Mesenchymal stem cell (in vitro differentiated cells and primary cell): ENCODE measurements around the gene GGACT.

ENCODE experiments used
- DNase-seq: peaks from one replicate; pipeline ENCODE4 v3.0.0-alpha.2; 2013
- H2AFZ ChIP-seq: one replicate; pipeline ENCODE4 v1.6.1; 2013; ENCODE audit warnings: low read depth, mild to moderate bottlenecking, control low read depth, inconsistent platforms, low read length, moderate library complexity
- H2AK5ac ChIP-seq: 2 replicates; pipeline ENCODE4 v1.6.1; 2013; ENCODE audit warnings: low read length, moderate library complexity, mild to moderate bottlenecking, inconsistent platforms; ENCODE audit not compliant: severe bottlenecking
- H2BK120ac ChIP-seq: one replicate; pipeline ENCODE4 v1.6.1; 2013; ENCODE audit warnings: low read depth, mild to moderate bottlenecking, inconsistent platforms, low read length, moderate library complexity
- H2BK12ac ChIP-seq, 2 experiments: one replicate each; pipeline ENCODE4 v1.6.1; 2013; ENCODE audit warnings: inconsistent platforms in 2 of 2, low read length in 2 of 2, mild to moderate bottlenecking in 2 of 2, moderate library complexity in 2 of 2, control low read depth in 1 of 2
- H2BK15ac ChIP-seq: one replicate; pipeline ENCODE4 v1.6.1; 2013; ENCODE audit warnings: mild to moderate bottlenecking, low read depth, inconsistent platforms; ENCODE audit not compliant: poor library complexity, severe bottlenecking
- H2BK5ac ChIP-seq: 2 replicates; pipeline ENCODE4 v1.6.1; 2013; ENCODE audit warnings: low read depth, mild to moderate bottlenecking, low read length, control low read depth, inconsistent platforms; ENCODE audit not compliant: poor library complexity, severe bottlenecking
- H3K14ac ChIP-seq, 2 experiments: one replicate each; pipeline ENCODE4 v1.6.1; 2013; ENCODE audit warnings: inconsistent platforms in 2 of 2, low read length in 2 of 2, control low read depth in 1 of 2, mild to moderate bottlenecking in 1 of 2, moderate library complexity in 1 of 2
- H3K18ac ChIP-seq, 2 experiments: one replicate each; pipeline ENCODE4 v1.6.1; 2013; ENCODE audit warnings: inconsistent platforms in 2 of 2, low read length in 2 of 2, control low read depth in 1 of 2, low read depth in 1 of 2, mild to moderate bottlenecking in 1 of 2
- H3K23ac ChIP-seq, 2 experiments: one replicate each; pipeline ENCODE4 v1.6.1; 2013; ENCODE audit warnings: inconsistent platforms in 2 of 2, low read length in 2 of 2, mild to moderate bottlenecking in 2 of 2, moderate library complexity in 2 of 2, control low read depth in 1 of 2
- H3K27ac ChIP-seq: 2 replicates; pipeline ENCODE4 v1.5.1; 2013; ENCODE audit warnings: mild to moderate bottlenecking, moderate library complexity, low read length, control low read depth, inconsistent platforms; ENCODE audit not compliant: poor library complexity, severe bottlenecking
- H3K27me3 ChIP-seq, 2 experiments: 2 replicates each; pipeline versions ENCODE4 v1.6.1 to v1.7.0; 2013; ENCODE audit warnings: low read length in 2 of 2, mild to moderate bottlenecking in 2 of 2, moderate library complexity in 2 of 2, control low read depth in 1 of 2, inconsistent platforms in 1 of 2; ENCODE audit not compliant: control insufficient read depth in 1 of 2, insufficient read depth in 1 of 2
- H3K36me3 ChIP-seq, 2 experiments: 2 replicates each; pipeline versions ENCODE4 v1.6.1 to v1.7.0; 2013; ENCODE audit warnings: low read length in 2 of 2, control low read depth in 1 of 2, inconsistent platforms in 1 of 2, low read depth in 1 of 2, mild to moderate bottlenecking in 1 of 2; ENCODE audit not compliant: insufficient read depth in 2 of 2, control insufficient read depth in 1 of 2
- H3K4ac ChIP-seq, 2 experiments: one replicate each; pipeline ENCODE4 v1.6.1; 2013; ENCODE audit warnings: inconsistent platforms in 2 of 2, low read length in 2 of 2, mild to moderate bottlenecking in 2 of 2, moderate library complexity in 2 of 2, control low read depth in 1 of 2, low read depth in 1 of 2
- H3K4me1 ChIP-seq: 2 replicates; pipeline ENCODE4 v1.6.1; 2013; ENCODE audit warnings: low read depth, low read length, control low read depth; ENCODE audit not compliant: control insufficient read depth, insufficient read depth
- H3K4me2 ChIP-seq: 2 replicates; pipeline ENCODE4 v1.6.1; 2013; ENCODE audit warnings: low read length, mild to moderate bottlenecking, inconsistent platforms; ENCODE audit not compliant: poor library complexity, severe bottlenecking
- H3K4me3 ChIP-seq, 2 experiments: 2 replicates each; pipeline versions ENCODE4 v1.5.1 to v1.7.0; 2013; ENCODE audit warnings: low read length in 2 of 2, mild to moderate bottlenecking in 2 of 2, control low read depth in 1 of 2, low read depth in 1 of 2; ENCODE audit not compliant: insufficient read depth in 1 of 2
- H3K79me1 ChIP-seq: replicated peaks from 2 replicates; pipeline ENCODE4 v1.6.1; 2013; ENCODE audit warnings: mild to moderate bottlenecking, control low read depth, low read length, inconsistent platforms; ENCODE audit not compliant: poor library complexity, severe bottlenecking
- H3K9ac ChIP-seq: 2 replicates; pipeline ENCODE4 v1.7.0; 2013; ENCODE audit warnings: mild to moderate bottlenecking, low read length, moderate library complexity
- H3K9me3 ChIP-seq: 2 replicates; pipeline ENCODE4 v1.7.0; 2013; ENCODE audit warnings: mild to moderate bottlenecking, low read length; ENCODE audit not compliant: control insufficient read depth
- H4K8ac ChIP-seq: one replicate; pipeline ENCODE4 v1.6.1; 2013; ENCODE audit warnings: inconsistent platforms, mild to moderate bottlenecking, low read length, moderate library complexity
- H4K91ac ChIP-seq: one replicate; pipeline ENCODE4 v1.6.1; 2013; ENCODE audit warnings: mild to moderate bottlenecking, low read length, inconsistent platforms
- WGBS: methylation state at CpG from one replicate; pipeline ENCODE4 v1.1.7; 2013; ENCODE audit warnings: mixed read lengths; 5-methylcytosine and 5-hydroxymethylcytosine counted together

GGACT gene

GRCh38 chr13:100480676-100481075 is 107.9 kb downstream of the GGACT start:
- no peak overlapping the region for H2BK15ac ChIP-seq
- H3K4me3 ChIP-seq, result no peak overlapping the region
- H2AFZ ChIP-seq, result no peak overlapping the region
- no peak overlapping the region for H2BK120ac ChIP-seq
- H3K9ac ChIP-seq, result no peak overlapping the region
- H3K79me1 ChIP-seq, result peaks cover 31% of the 10 kb centered on the region
- H3K4ac ChIP-seq, result no peak overlapping the region
- WGBS, result 98% methylated on average over 9 of the region's 9 CpGs
- H2AK5ac ChIP-seq, result no peak overlapping the region
- H2BK5ac ChIP-seq, result no peak overlapping the region
- no peak overlapping the region for H3K14ac ChIP-seq
- no peaks in the 10 kb centered on the region for H3K27me3 ChIP-seq
- no peak overlapping the region for H3K4me2 ChIP-seq
- peaks cover 0 to 11% of the 10 kb centered on the region in 2 experiments for H3K36me3 ChIP-seq
- no peak for DNase-seq
- no peak overlapping the region for H4K8ac ChIP-seq
- no peak overlapping the region for H3K18ac ChIP-seq
- H3K9me3 ChIP-seq, result no peaks in the 10 kb centered on the region
- peaks cover 7% of the 10 kb centered on the region for H3K4me1 ChIP-seq
- H3K23ac ChIP-seq, result no peak overlapping the region
- H4K91ac ChIP-seq, result no peak overlapping the region
- no peak overlapping the region for H3K27ac ChIP-seq
- no peak overlapping the region for H2BK12ac ChIP-seq
